LNCAP (cell line): ENCODE data around the gene CCDC158.

ENCODE experiments used
- CTCF ChIP-seq: fragments of 450-650 bp; IDR thresholded peaks from 2 replicates; pipeline ENCODE4 v1.5.1; 2017; ENCODE audit warnings: mild to moderate bottlenecking

The CCDC158 gene

GRCh38 chr4:76363556-76364290, 57.2 kb downstream of the CCDC158 start:
- no peak for TF ChIP-seq CTCF

- TF ChIP-seq CTCF, result no peak
Measured at GRCh38 chr4:76361689-76362412, 59.1 kb downstream of the CCDC158 start.

- TF ChIP-seq CTCF, result no peak
Measured at GRCh38 chr4:76357981-76358380, 63.0 kb downstream of the CCDC158 start.

GRCh38 chr4:76354517-76355473, 66.1 kb downstream of the CCDC158 start:
- TF ChIP-seq CTCF, result no peak

GRCh38 chr4:76342803-76343202, 78.1 kb downstream of the CCDC158 start:
- TF ChIP-seq CTCF, result no peak

GRCh38 chr4:76342191-76342590, 78.8 kb downstream of the CCDC158 start:
- TF ChIP-seq CTCF, result no peak

- TF ChIP-seq CTCF, result no peak
Measured at GRCh38 chr4:76341063-76341462, 79.9 kb downstream of the CCDC158 start.
